B cell (primary cell): ENCODE data around the gene CHD2. TPM values are rescaled to one million over a fixed set of nuclear protein-coding genes. Genes with fewer than 3 reads are reported as not detected.

ENCODE experiments used
- ATAC-seq: fragments of 200-7000 bp; cut with Tn5 transposase; one replicate; pipeline ENCODE4 v1.10.0; 2021; ENCODE audit warnings: low read depth, mild to moderate bottlenecking, moderate number of reproducible peaks, moderate library complexity
- CTCF ChIA-PET: fragments of 350-600 bp; sonication (Branson Sonifier 250); formaldehyde crosslinking; loops from one replicate; lab custom pipeline; 2021; ENCODE audit warnings: antibody characterized with exemption, inconsistent platforms; lab: Charles Lee
- POLR2A ChIA-PET: fragments of 350-600 bp; sonication (Branson Sonifier 250); formaldehyde crosslinking; loops from one replicate; lab custom pipeline; 2021; ENCODE audit warnings: antibody characterized with exemption; lab: Charles Lee
- DNase-seq: peaks from one replicate; pipeline ENCODE4 v3.0.0; 2013
- H2AFZ ChIP-seq: 2 replicates; pipeline ENCODE4 v1.6.1; 2012; ENCODE audit warnings: mild to moderate bottlenecking, low read depth, low read length; ENCODE audit not compliant: insufficient read depth, poor library complexity, severe bottlenecking
- H3K27ac ChIP-seq, 2 donors: 1 replicate in 1 of 2; 2 replicates in 1 of 2; pipeline ENCODE4 v1.5.1; 2012 to 2013; ENCODE audit warnings: low read length in 2 of 2, mild to moderate bottlenecking in 2 of 2, moderate library complexity in 1 of 2
- H3K27me3 ChIP-seq, 4 experiments: fragments of 200-600 bp in 1 of 4; sonication (generic) in 1 of 4; replicated peaks in 1 of 4; 1 replicate in 2 of 4; 2 replicates in 2 of 4; pipeline versions ENCODE4 v1.6.1 to v1.7.0; 2013 to 2016; ENCODE audit warnings: low read length in 3 of 4, mild to moderate bottlenecking in 2 of 4, mixed read lengths in 1 of 4, moderate library complexity in 1 of 4; ENCODE audit not compliant: insufficient read depth in 4 of 4, control insufficient read depth in 3 of 4; ENCODE audit errors: control extremely low read depth in 1 of 4
- H3K36me3 ChIP-seq, 2 experiments: replicated peaks in 1 of 2; 1 replicate in 1 of 2; 2 replicates in 1 of 2; pipeline versions ENCODE4 v1.6.1 to v1.7.1; 2013; ENCODE audit warnings: low read length in 1 of 2; ENCODE audit not compliant: insufficient read depth in 2 of 2, control insufficient read depth in 1 of 2; ENCODE audit errors: control extremely low read depth in 1 of 2, extremely low read depth in 1 of 2
- H3K4me1 ChIP-seq, 2 donors: fragments of 200-600 bp in 1 of 2; sonication (generic) in 1 of 2; 1 replicate in 1 of 2; 2 replicates in 1 of 2; pipeline versions ENCODE4 v1.5.1 to v1.6.1; 2013 to 2017; ENCODE audit warnings: low read length in 2 of 2; ENCODE audit not compliant: control insufficient read depth in 2 of 2, insufficient read depth in 2 of 2
- H3K4me2 ChIP-seq: replicated peaks from 2 replicates; pipeline ENCODE3; 2012; ENCODE audit warnings: mild to moderate bottlenecking, low read depth, low read length; ENCODE audit not compliant: poor library complexity, severe bottlenecking
- H3K4me3 ChIP-seq, 5 experiments: fragments of 200-600 bp in 1 of 5; sonication (generic) in 1 of 5; 1 replicate in 3 of 5; 2 replicates in 2 of 5; pipeline versions ENCODE4 v1.5.1 to v1.7.0; 2011 to 2016; ENCODE audit warnings: low read length in 4 of 5, mild to moderate bottlenecking in 4 of 5, low read depth in 2 of 5, control low read depth in 1 of 5, moderate library complexity in 1 of 5; ENCODE audit not compliant: insufficient read depth in 1 of 5; ENCODE audit errors: control extremely low read depth in 1 of 5, extremely low read depth in 1 of 5
- H3K79me2 ChIP-seq: fragments of 200-600 bp; sonication (generic); one replicate; pipeline ENCODE4 v1.6.0; 2016; ENCODE audit warnings: low read length; ENCODE audit not compliant: control insufficient read depth, insufficient read depth
- H3K9ac ChIP-seq: fragments of 200-600 bp; sonication (generic); 2 replicates; pipeline ENCODE4 v1.6.1; 2017; ENCODE audit warnings: mild to moderate bottlenecking, low read length, moderate library complexity
- H3K9me3 ChIP-seq, 3 donors: one replicate each; pipeline versions ENCODE4 v1.6.1 to v1.7.1; 2013; ENCODE audit warnings: low read length in 2 of 3; ENCODE audit not compliant: control insufficient read depth in 2 of 3, insufficient read depth in 1 of 3; ENCODE audit errors: control extremely low read depth in 1 of 3
- H4K20me1 ChIP-seq: 2 replicates; pipeline ENCODE4 v1.6.0; 2012; ENCODE audit warnings: mild to moderate bottlenecking, low read length; ENCODE audit not compliant: insufficient read depth, control insufficient read depth, poor library complexity, severe bottlenecking
- H3K27ac Mint-ChIP-seq: one replicate; pipeline ENCODE4 v1.8.0; 2021; ENCODE audit warnings: mixed read lengths
- H3K27me3 Mint-ChIP-seq: one replicate; pipeline ENCODE4 v1.8.0; 2021; ENCODE audit warnings: mixed read lengths
- H3K4me1 Mint-ChIP-seq: one replicate; pipeline ENCODE4 v1.8.0; 2021; ENCODE audit warnings: mixed read lengths
- H3K4me3 Mint-ChIP-seq: one replicate; pipeline ENCODE4 v1.8.0; 2021; ENCODE audit warnings: mixed read lengths
- H3K9me3 Mint-ChIP-seq: one replicate; pipeline ENCODE4 v1.8.0; 2022; ENCODE audit warnings: mixed read lengths; ENCODE audit not compliant: insufficient read depth
- EZH2 ChIP-seq: IDR thresholded peaks from 2 replicates; pipeline ENCODE4 v1.6.1; 2012; ENCODE audit warnings: borderline replicate concordance, low read depth, mild to moderate bottlenecking, moderate library complexity, low read length; ENCODE audit not compliant: insufficient read depth, poor library complexity, severe bottlenecking
- WGBS: methylation state at CpG from one replicate; pipeline ENCODE4 v1.1.5; 2013; ENCODE audit warnings: missing lambda C conversion rate; ENCODE audit not compliant: insufficient coverage; 5-methylcytosine and 5-hydroxymethylcytosine counted together
- intact Hi-C: fragments of 100-400 bp; cut with micrococcal nuclease; formaldehyde crosslinking; loops from one replicate; pipeline ENCODE4 v1.10.0; 2022
- polyA plus RNA-seq: library from polyadenylated mRNA; depleted of rRNA; stranded (reverse); fragments of >200 nt; gene quantifications from 2 replicates; pipeline ENCODE4 v1.2.3, GENCODE V29; 2012
- total RNA-seq, 2 donors: library from RNA; stranded (reverse); fragments of 120-200 nt in 1 of 2; gene quantifications; 1 replicate in 1 of 2; 2 replicates in 1 of 2; pipeline versions ENCODE4 v1.2.3 to v1.2.4, GENCODE V29; 2013 to 2022
- TF ChIP-seq, protein P1 (sequence below): fragments of 200-600 bp; IDR thresholded peaks from one replicate; pipeline ENCODE4 v1.8.0; 2022; ENCODE audit warnings: antibody characterized with exemption, mild to moderate bottlenecking

CHD2 gene
- total and polyA plus RNA-seq, 2 donors (not counting 1 experiment from before 2014, with no cell fraction given) = 86.9 to 353 TPM

DNA sequence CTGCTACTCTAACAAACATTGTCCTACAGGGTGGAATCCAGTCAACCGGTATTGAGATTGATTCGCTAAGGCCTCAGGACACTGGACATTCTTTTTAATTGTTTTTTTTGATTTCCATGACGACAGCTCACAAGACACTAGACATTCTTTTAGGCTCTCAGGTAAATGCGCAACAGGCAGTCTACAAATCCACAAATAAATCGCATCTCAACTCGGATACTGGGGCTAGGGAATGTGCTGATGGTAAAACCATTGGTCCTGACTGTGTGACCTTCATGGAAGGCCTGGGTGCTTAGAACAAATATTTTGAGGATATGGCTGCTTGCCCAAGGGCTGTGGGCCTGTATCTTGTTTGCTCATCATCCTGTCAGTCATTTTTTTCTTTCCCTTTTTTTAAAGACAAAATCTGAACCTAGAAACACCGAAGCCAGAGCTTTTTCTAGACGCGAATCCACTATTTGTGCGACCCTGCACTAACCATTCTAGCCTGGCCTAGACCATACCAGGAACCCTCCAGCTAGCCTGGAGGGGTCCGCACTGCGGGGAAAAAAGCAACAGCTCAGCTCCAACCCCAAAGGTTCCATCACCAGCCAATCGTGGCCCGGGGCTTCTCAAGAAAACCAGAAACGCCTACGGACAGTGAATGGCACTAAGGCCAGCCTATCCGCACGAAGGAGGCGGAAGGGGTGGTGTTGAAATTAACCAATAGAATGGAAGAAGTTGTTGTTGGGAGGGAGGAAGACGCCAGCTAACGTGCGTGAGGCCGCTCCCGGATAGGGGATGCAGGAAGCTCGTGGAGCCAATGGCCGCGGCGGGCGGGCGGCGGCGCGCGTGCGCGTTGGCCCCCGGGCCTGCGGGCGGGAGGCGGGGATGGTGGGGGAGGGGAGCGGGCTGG is 18.1 kb upstream of the CHD2 start:
- Histone ChIP-seq H3K79me2 (peaks cover 50% of the 10 kb centered on the region), H3K27ac (peak overlapping the region; percentile 88 to 89), H4K20me1 (peaks cover 8% of the 10 kb centered on the region), H3K4me1 (peaks cover 28 to 36% of the 10 kb centered on the region in 2 donors), H3K9ac (peak overlapping the region; percentile 61), H2AFZ (peak overlapping the region; percentile 67), H3K27me3 (no peaks in the 10 kb centered on the region), H3K4me2 (peak overlapping the region; percentile 75), H3K4me3 (peak overlapping the region; percentile 43 to 77 (median 56)), H3K9me3 (no peaks in the 10 kb centered on the region), H3K36me3 (peaks cover 2 to 18% of the 10 kb centered on the region in 2 experiments)
- no peak for TF ChIP-seq EZH2
- TF ChIP-seq, protein P1, sequence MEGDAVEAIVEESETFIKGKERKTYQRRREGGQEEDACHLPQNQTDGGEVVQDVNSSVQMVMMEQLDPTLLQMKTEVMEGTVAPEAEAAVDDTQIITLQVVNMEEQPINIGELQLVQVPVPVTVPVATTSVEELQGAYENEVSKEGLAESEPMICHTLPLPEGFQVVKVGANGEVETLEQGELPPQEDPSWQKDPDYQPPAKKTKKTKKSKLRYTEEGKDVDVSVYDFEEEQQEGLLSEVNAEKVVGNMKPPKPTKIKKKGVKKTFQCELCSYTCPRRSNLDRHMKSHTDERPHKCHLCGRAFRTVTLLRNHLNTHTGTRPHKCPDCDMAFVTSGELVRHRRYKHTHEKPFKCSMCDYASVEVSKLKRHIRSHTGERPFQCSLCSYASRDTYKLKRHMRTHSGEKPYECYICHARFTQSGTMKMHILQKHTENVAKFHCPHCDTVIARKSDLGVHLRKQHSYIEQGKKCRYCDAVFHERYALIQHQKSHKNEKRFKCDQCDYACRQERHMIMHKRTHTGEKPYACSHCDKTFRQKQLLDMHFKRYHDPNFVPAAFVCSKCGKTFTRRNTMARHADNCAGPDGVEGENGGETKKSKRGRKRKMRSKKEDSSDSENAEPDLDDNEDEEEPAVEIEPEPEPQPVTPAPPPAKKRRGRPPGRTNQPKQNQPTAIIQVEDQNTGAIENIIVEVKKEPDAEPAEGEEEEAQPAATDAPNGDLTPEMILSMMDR = no peak
- peaks cover 41% of the 10 kb centered on the region for H3K4me1 Mint-ChIP-seq
- no peaks in the 10 kb centered on the region for H3K27me3 Mint-ChIP-seq
- ChIA-PET CTCF (interaction anchor here (0.6 to 5.7 kb wide), 22 partner anchors 10 to 85 kb away, joined by 3 to 75 read pairs (median 6); partner anchors contain the start of gene CHD2), POLR2A (interaction anchor here (0.6 to 7.9 kb wide), 26 partner anchors 10 to 85 kb away, joined by 3 to 266 read pairs (median 6); partner anchors contain the start of gene CHD2)
- H3K27ac Mint-ChIP-seq = peak overlapping the region; percentile 99
- DNase-seq (peak; percentile 99), ATAC-seq (peak; percentile 90)
- peak overlapping the region; percentile 93 for H3K4me3 Mint-ChIP-seq
- WGBS = under 1% methylated on average over 33 of the region's 41 CpGs
- no peaks in the 10 kb centered on the region for H3K9me3 Mint-ChIP-seq
- intact Hi-C loops = loop anchor here (1.0 kb wide), 8 partner anchors 18 to 85 kb away; partner anchors contain the start of gene CHD2
